Kidney capillary endothelial cell (primary cell): ENCODE measurements around the gene FAM83F.
"Not testable (repeated sequence)": the region's sequence is repeated elsewhere in the genome, so short reads cannot be mapped to it uniquely, and the experiment has no call there.

Experiments
- DNase-seq: peaks from one replicate; pipeline ENCODE4 v3.0.0-alpha.2; 2018; ENCODE audit warnings: low spot score

The FAM83F gene

DNA sequence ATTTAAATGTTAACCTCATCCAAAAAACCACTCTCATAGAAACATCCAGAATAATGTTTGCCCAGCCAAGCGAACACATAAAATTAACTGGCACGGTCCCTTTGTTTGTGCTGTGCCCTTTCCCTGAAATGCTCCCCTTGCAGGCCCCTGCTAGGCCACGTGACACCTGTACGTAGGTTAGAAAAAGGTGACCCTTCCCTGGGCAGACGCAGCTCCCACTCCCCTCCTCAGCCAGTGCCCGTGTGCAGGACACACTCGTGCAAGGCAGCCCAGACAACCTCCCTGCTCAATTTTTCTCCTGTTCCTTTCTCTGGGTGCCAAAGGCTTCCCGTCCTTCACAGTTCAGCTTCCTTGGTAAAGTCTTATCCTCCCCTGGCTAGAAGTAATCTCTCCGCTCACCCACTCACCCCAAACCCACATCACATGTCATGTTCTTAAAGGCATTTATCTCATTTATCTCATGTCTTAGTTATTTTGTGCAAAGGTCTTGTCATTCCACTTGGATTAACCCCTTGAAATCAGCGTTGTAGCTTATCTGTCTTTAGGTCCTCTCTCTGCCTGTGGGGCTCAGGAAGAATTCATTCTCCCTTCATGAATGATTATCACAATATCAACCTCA lies 20.7 kb downstream of the FAM83F start:
- DNase-seq: no peak

DNA sequence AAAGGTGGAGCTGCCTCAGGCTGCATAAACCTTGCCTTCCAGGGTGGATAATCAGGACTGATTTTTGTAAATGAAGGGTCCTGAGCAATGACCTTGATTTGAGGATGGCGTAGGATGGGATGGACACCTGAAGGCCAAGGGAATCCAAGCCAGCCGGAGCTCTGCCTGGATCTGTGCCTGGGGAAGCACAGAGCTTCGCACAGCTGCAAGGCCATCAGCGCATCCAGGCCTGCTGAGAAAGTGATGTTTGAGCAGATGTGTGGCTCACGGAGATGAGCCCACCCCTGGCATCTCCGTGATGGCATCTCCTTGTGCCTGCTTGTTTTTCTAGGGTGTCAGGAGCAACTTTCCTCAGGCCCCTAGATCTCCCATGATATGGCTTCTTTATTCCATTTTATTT lies 23.3 kb downstream of the FAM83F start:
- DNase-seq: no peak

DNA sequence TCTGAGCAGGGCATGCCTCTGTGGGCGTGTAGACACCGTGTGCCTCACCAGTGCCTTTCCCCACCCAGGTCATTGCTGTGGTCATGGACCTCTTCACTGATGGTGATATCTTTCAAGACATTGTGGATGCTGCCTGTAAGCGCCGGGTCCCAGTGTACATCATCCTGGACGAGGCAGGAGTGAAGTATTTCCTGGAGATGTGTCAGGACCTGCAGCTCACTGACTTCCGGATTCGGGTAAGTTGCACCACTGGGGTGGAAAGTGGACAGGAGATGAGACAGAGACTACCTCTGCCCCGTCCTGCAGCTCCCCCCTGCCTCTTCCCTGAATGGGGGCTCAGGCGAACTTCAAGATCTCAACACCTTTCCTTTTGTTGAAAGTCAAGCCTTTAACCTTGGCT lies 24.3 kb downstream of the FAM83F start:
- no peak for DNase-seq

DNA sequence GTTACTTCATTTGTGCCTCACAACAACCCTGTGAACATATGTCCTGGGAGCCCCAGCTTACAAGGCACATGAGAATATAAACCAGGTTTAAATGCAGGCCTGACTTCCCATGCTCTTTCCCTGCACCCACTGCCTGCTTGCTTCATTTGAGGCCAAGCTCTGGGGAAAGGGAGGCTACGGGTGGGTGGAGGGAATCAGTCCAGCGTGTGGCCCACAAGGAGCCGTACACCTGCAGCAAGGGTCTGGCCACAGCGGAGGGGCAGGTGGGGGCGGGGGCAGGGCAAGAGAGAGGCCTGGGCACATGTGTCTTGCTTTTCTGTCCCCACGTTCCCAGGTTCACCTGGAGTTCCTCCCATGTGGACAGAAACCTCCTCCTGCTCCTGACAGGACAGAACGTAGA lies 26.2 kb downstream of the FAM83F start:
- no peak for DNase-seq

DNA sequence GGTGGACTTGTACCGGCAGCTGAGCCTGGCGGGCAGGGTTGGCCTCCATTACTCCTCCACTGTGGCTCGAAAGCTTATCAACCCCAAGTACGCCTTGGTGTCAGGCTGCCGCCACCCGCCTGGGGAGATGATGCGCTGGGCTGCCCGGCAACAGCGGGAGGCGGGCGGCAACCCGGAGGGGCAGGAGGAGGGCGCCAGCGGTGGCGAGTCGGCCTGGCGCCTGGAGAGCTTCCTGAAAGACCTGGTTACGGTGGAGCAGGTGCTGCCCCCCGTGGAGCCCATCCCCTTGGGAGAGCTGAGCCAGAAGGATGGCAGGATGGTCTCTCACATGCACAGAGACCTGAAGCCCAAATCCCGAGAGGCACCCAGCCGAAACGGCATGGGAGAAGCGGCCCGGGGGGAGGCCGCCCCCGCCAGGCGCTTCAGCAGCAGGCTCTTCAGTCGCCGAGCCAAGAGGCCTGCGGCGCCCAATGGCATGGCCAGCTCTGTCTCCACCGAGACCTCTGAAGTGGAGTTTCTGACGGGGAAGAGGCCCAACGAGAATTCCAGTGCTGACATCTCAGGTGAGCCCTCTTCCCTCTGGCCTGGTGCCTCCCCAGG lies 26.7 kb downstream of the FAM83F start:
- no peak for DNase-seq

DNA sequence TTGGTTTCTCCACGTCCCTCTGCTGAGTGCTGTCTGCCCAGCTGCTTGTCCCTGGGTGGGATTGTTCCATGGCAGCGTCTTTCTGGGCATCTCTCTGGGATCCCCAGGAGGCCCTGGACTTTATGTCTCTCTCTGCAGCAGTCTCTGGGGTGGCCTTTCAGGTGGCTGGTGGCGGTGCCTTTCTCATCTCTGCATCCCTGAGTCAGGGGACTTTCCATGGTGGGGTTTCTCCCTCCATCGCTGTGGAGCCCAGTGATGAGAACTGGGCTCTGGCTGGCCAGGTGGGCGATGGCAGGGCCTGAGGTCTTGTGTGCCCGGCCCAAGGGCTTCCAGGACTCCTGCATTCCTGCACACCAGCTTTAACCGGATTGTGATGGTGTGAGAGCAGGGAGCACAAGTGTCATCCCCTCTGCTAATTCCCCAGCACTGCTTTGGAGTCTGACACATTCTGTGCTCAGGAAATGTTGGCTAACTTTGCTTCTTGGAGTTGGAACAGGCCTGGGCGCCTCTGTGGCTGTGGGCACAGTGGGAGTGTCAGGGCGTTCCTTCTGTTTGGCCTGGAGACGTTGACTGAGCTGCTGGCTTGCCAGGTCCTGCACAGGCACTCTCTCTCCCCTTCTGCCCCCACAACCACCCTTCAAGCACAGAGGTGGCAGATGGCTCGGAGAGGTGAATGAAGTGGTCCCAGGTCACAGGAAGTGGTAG lies 27.9 kb downstream of the FAM83F start:
- no peak for DNase-seq

DNA sequence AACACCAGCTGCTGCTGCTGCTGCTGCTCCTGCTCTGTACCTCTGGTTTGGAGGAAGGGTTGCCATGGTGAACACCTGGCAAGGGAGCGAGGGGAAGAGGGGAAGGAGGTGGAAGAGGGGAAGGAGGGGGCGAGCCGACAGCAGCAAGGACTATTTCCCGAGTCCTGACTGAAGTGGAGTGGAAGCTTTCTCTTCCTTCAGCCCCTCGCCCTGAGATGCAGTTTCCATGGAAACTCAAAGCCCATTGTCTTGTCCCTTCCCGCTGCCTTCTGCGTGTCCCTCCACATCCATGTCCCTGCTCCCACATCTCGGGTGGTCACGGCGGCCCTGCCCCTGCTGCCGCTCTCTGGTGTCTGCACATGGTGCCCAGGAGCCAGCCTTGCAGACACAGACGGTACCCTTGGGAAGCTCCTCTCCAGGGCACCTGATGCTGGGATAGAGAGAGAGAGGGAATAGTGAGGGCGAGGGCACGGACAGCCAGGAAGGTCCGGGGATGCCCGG lies 28.6 kb downstream of the FAM83F start:
- no peak for DNase-seq

DNA sequence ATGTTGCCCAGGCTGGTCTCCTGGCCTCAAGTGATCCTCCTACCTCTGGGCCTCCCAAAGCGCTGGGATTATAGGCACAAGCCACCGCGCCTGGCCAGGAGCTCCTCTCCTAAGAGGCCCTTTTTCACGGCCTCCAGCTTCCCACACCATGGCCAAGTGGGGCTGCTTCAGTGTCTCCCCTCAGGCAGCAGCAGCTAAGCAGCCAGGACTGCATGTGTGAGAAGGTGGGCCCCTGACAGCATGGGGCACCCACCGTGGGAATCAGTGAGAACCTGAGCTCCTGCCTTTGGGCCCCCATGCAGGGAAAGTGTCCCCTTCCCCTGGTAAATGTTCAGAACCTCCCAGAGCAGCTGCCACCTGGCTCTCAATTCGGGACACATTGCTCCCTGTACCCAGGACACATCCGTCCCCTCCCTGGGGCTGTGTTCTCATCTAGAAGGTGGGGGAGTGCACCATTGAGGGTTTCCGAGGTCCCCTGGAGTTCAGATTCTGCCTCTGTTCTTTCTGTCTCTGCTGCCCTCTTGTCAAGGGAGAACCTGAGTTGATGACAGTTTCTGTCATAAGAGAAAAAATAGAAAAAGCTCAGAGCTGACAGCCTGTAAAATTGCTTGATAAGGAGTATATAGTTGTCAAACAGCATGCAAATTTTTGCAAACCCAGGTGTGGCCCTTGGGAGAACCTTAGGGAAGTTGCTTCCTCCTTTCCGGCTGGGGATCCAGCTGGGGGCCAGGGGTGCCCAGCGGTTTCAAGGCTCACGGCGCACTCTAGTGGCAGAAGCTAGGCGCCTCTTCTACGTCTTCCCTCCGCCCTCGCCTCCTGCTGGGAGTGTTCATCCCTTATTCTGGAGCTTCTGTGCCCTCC lies 29.7 kb downstream of the FAM83F start:
- peak; percentile 42 for DNase-seq

DNA sequence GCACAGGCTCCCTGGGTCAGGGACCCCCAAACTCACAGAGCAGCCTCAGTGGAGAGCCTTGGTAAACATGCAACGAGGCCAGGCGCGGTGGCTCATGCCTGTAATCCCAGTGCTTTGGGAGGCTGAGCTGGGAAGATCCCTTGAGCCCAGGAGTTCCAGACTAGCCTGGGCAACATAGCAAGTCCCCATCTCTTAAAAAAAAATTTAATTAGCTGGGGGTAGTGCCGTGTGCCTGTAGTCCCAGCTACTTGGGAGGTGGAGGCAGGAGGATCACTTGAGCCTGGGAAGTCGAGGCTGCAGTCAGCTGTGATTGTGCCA lies 30.3 kb downstream of the FAM83F start:
- DNase-seq: not testable (repeated sequence)

DNA sequence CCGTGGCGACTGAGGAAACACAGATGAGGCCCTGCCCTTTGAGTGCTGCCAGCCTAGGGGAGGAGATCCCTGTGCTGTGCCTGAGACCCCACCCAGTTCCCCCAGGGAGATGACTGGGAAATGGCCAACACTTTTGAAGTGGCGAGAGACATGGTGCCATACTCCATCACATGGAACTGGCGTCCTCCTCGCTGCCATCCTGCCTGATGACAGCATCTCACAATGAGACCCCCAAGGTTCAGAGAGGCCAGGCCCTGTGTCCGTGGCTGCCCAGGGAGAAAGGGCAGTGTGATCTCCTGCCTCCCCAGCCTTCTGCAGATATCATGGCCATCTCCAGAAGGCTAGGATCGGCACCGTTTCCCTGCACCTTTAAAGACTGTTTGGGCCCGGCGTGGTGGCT lies 31.1 kb downstream of the FAM83F start:
- no peak for DNase-seq

DNA sequence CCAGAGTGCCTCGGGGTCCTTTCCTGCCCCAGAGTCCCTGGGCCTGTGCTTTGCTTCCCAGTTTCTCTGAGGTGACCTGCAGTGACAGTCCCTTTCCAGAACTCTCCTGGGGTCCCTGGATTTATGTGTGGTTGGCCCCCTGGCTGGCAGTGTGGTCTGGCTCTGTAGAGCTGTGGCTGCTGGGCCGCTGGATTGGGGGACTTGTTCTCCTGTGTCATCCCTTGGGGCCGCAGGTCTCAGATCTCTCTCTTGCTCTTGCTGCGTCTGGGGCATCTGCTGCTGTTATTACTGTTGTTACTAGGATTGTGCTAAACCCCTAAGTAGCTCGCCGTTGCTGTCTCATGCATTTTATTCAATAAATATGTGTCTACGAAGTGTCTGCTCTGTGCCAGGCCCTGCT lies 31.9 kb downstream of the FAM83F start:
- no peak for DNase-seq

DNA sequence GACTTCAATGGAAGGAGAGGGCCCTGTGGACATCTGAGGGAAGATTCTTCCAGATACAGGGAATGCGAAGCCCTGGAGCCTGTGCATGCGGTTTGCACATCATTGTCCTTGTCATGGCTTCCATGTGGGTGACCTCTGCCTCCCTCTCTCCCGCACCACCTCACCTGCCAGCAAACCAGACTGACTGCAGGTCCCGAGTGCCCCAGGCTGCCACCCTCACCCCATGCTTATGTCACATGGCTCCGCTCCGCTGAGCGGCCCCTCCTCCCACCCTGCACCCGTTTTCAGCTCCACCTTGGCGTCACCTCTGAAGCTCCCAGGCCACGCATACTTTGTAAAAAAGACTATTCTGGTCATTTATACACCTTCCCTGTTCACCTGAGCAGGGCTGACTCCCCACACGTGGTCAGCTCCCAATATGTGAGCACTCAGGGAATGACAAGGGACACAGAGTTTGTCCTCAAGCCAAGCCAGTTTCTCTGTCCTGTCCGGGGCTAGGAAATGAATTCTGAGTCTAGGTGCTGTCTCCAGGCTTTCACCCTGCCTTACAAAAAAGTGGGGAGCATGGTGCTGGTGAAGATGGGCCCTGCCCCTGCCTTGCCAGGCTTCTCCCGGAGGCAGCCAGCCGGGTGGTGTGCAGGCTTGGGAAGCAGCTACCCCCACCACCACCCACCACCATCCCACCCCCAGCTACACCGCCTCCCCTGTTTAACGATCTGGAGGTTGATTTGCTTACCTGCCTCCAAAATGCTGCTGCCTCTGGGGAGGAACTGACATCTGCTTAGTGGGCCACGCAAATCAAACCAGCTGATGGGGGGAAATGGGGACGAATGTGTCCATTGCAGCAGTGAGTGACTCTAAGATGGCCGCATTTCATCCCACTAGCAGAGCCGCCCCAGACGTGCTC lies 32.7 kb downstream of the FAM83F start:
- DNase-seq: no peak

DNA sequence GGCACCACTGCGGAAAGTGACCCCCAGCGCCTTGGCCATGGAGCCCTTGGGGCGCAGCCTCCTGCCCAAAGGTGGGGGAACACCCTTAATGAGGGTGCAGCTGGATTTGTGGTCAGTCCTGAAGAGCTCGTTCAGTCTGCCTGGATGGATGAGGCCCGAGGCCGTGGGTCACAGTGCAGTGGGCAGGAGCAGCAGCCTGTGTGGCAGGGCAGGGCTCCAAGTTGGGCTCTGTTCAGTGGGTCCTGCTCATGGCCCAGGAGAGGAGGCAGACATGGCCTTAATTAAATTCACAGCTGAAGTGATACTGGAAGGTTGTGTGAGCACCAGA lies 33.3 kb downstream of the FAM83F start:
- DNase-seq: no peak

DNA sequence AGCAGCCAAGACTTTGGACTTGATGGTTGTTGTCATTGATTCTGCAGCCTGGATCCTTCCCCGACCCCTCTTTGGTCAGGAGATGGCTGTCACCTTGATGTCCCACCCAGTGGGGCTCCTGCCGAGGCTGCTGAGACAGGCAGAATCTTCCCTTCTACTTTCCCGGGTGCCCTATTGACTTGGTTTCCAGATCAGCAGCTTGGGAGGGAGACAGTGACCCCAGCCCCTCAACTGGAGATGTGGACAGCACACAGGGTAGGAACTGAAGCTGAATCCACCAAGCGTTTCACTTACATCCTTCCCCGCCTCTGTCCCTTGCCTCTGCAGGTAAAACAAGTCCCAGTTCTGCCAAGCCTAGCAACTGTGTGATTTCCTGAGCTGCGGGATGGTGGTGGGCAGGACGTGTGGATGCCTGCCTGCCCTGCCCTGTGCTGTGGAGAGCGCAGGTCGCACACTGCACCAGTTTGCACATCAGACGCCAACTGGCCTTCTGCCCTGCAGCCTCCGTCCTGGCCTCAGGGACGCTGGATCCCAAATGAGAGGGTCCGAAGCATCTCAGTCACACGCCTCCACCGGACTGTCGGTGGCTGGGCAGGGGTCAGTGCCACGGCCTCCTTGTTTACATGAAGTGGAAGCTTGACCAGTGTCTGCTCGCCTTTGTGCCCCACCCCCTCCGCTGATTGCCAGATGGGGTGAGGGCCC lies 34.6 kb downstream of the FAM83F start:
- no peak for DNase-seq

DNA sequence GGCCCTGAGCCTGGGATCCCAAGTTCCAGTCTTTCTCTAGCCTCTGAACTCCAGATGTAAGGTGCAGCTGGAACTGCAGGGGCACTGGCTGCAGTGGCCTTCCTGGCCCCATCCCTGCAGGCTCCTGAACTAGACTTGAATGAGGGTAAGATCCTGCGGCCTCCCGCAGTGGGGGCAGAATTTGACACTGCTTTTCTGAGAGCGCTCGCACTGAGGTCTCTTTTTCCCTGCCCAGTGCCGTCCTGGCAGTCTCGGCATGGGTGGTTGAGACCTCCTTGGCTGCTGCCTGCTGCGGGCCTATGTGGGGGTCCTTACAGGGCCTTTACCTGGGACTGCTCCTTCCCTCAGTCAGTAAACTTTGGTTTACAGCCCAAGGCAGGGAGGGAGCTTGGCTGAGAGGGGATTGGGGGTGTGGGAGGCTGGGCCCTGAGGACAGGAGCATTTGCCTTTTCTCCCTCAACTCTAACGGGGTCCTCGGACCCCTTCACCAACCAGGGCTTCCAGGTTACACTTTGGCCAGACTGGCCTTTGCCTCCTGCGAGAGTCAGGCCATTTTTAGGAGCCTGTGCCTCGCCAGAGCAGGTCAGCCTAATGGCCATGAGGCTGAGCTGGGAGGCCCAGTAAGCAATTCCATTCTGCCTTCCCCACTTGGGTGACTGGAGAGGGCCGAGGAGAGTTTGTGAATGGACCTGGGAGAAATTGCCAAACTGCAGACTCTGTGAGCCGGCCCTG lies 35.4 kb downstream of the FAM83F start:
- no peak for DNase-seq

DNA sequence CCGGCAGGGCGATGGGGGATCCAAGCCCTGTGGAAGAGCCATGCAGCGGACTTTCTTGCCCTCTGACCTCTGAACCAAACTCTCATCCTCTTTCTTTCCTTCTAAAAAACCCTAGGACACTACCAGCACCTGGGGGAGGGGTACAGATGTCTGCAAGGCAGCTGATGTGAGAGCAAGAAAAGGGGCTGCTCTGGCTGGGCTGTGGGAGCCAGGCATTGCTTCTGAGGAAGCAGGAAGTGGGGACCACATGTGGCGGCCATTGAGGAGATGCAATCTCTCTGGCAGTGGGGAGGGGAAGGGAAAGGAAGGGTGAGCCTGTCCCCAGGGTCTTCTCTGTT lies 36.0 kb downstream of the FAM83F start:
- no peak for DNase-seq

DNA sequence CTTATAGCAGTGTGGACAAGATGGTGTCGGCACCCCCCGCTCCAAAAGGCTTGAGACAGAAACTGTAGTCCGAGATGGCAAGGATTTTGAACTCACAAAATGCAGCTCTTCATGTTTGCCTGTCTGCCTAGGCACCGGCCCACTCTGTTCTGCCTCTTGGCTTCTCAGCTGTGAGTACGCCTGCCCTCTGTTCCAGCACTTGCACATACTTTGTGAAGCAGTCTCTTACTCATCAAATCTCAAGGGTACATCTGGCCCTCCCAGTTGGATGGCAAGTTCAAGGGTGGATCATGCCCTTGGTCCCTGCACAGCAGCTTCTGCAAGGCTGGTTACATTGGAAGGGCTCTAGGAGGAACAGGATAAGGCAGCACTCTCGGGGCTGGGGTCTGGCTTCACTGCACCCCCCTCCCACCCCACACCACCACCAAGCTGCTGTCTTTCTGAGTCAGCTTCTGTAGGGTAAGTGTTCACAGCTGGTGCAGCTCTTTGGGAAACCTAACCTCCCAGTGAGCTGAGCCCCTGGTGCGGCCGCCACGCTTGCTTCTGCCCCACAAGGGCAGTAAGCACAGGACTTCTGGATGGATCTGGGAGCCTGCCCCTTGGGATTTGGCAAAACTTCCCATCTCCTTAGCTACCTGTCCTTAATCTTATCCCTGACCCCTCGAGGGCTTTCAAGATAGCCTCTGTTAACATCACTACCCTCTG lies 37.2 kb downstream of the FAM83F start:
- no peak for DNase-seq

DNA sequence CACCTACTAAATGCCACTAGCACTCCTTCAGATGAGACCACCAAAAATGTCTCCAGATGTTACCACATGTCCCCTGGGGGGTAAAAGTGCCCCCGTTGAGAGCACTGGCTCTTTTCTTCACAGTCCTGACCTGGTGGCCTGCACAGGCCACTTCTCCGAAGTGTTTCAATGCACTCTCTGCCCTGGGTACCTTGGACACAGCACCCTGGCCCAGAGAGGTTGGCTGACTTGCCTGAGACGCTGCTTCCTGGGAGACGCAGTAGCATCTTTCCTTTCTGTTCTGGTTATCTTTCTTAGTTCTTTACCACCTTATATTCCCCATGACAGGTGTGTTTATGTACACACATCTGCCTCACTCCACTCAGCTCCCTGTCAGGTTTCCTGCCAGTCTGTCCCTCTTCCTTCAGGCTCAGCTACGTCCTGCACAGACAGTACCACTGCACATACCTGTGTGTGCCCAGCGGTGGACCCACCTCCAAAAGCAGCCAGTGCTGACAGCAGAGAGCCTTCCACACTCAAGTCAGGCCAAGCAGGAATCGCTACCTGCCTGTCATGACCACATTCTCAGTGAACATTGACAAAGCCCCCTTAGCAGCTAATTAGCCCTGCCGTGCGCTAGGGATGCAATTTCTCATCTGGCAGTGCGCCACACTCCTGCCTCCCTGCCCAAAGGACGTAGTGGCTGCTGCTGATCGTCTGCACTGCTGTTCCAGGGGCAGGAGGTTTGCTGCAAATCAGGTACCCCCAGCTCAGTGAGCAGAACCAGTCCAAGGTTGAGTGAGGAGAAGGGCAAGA lies 39.0 kb downstream of the FAM83F start:
- DNase-seq: no peak

DNA sequence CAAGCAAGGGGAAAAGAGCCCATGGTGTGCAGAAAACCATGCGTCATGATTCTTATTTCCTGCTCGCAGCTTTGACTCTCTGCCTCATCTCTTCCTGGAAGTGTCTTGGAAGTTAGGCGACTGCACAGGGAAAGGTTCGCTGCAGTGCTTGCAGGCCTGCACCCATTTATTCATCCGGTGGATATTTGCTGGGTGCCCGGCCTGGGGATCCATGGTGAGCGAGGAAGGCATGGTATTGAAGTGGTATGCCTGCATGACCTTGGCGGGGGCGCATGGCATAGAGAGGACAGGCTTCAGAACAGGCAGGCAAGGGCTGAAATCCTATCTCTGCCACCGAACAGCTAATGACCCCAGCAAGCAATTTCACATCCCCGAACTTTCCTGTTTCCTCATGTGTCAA lies 40.6 kb downstream of the FAM83F start:
- DNase-seq: no peak
